H1 (cell line): ENCODE results near the gene SLC8A1. TPM values are rescaled to one million over a fixed set of nuclear protein-coding genes. Genes with fewer than 3 reads are reported as not detected.

Experiments
- CTCF ChIA-PET: fragments of 300-600 bp; sonication (Branson Sonifier 250); formaldehyde crosslinking; loops from one replicate; lab custom pipeline; 2021; ENCODE audit not compliant: partially characterized antibody; lab: Charles Lee
- POLR2A ChIA-PET: fragments of 300-600 bp; sonication (Branson Sonifier 250); formaldehyde crosslinking; loops from one replicate; lab custom pipeline; 2021; ENCODE audit warnings: inconsistent platforms; ENCODE audit not compliant: partially characterized antibody; lab: Charles Lee
- DNase-seq, 2 experiments: peaks; one replicate each; pipeline versions ENCODE4 v3.0.0 to v3.0.0-alpha.2; 2010 to 2022; ENCODE audit warnings: low spot score in 2 of 2, low read depth in 1 of 2, mixed read lengths in 1 of 2
- FAIRE-seq: peaks from 2 replicates; lab custom pipeline; 2011; peaks lifted over from hg19 to GRCh38; lab: Jason Lieb, UNC
- H2AFZ ChIP-seq: 2 replicates; pipeline ENCODE4 v1.8.1; 2012; ENCODE audit warnings: low read length, inconsistent platforms
- H2AK5ac ChIP-seq: 2 replicates; pipeline ENCODE4 v1.6.1; 2013; ENCODE audit warnings: low read depth, low read length
- H2BK120ac ChIP-seq: replicated peaks from 2 replicates; pipeline ENCODE3; 2013; ENCODE audit warnings: low read depth, low read length, inconsistent platforms
- H2BK12ac ChIP-seq: 2 replicates; pipeline ENCODE4 v1.6.1; 2013; ENCODE audit warnings: low read depth, low read length
- H2BK15ac ChIP-seq: 2 replicates; pipeline ENCODE4 v1.6.1; 2013; ENCODE audit warnings: low read length
- H2BK20ac ChIP-seq: 2 replicates; pipeline ENCODE4 v1.6.1; 2013; ENCODE audit warnings: low read length
- H2BK5ac ChIP-seq: 2 replicates; pipeline ENCODE4 v1.6.1; 2013; ENCODE audit warnings: low read depth, low read length
- H3K14ac ChIP-seq: 2 replicates; pipeline ENCODE4 v1.6.1; 2013; ENCODE audit warnings: inconsistent platforms; ENCODE audit not compliant: insufficient read length
- H3K18ac ChIP-seq: 2 replicates; pipeline ENCODE4 v1.6.1; 2013; ENCODE audit warnings: low read length; ENCODE audit errors: extremely low read depth
- H3K23ac ChIP-seq: 2 replicates; pipeline ENCODE4 v1.6.1; 2013; ENCODE audit warnings: inconsistent platforms; ENCODE audit not compliant: insufficient read length
- H3K23me2 ChIP-seq: 2 replicates; pipeline ENCODE4 v1.6.1; 2013; ENCODE audit warnings: low read depth, low read length
- H3K27ac ChIP-seq: 2 replicates; pipeline ENCODE4 v1.6.1; 2011; ENCODE audit warnings: low read depth, low read length, inconsistent platforms
- H3K27me3 ChIP-seq, 4 experiments: replicated peaks in 1 of 4; 1 replicate in 1 of 4; 2 replicates in 3 of 4; pipeline versions ENCODE4 v1.6.1 to v1.8.1; 2011 to 2013; ENCODE audit warnings: low read length in 3 of 4, mild to moderate bottlenecking in 3 of 4, inconsistent platforms in 2 of 4, mixed read lengths in 2 of 4, moderate library complexity in 1 of 4; ENCODE audit not compliant: control insufficient read depth in 3 of 4, insufficient read depth in 3 of 4; ENCODE audit errors: extremely low read depth in 1 of 4
- H3K36me3 ChIP-seq, 4 experiments: 2 replicates each; pipeline versions ENCODE4 v1.6.1 to v1.8.1; 2011 to 2013; ENCODE audit warnings: mild to moderate bottlenecking in 4 of 4, low read length in 3 of 4, moderate library complexity in 2 of 4, control low read depth in 1 of 4, inconsistent platforms in 1 of 4; ENCODE audit not compliant: insufficient read depth in 4 of 4, control insufficient read depth in 2 of 4
- H3K4ac ChIP-seq: replicated peaks from 2 replicates; pipeline ENCODE3; 2013; ENCODE audit warnings: low read length, low read depth, mixed read lengths, inconsistent platforms; ENCODE audit not compliant: insufficient read length
- H3K4me1 ChIP-seq, 4 experiments: replicated peaks in 1 of 4; 1 replicate in 1 of 4; 2 replicates in 3 of 4; pipeline versions ENCODE4 v1.6.1 to v1.8.1; 2011 to 2013; ENCODE audit warnings: low read length in 3 of 4, inconsistent platforms in 2 of 4, mixed read lengths in 1 of 4; ENCODE audit not compliant: insufficient read depth in 4 of 4, control insufficient read depth in 3 of 4
- H3K4me2 ChIP-seq, 2 experiments: 2 replicates each; pipeline versions ENCODE4 v1.6.1 to v1.8.1; 2011 to 2013; ENCODE audit warnings: low read depth in 2 of 2, low read length in 2 of 2, control low read depth in 1 of 2, inconsistent platforms in 1 of 2, mild to moderate bottlenecking in 1 of 2; ENCODE audit not compliant: insufficient read depth in 1 of 2
- H3K4me3 ChIP-seq, 4 experiments: fragments of 200-600, 300-600 bp in 1 of 4; sonication (generic), shearing (Covaris generic), sonication (Bioruptor Twin) in 1 of 4; 2 replicates each; pipeline versions ENCODE4 v1.5.1 to v1.8.1; 2011 to 2016; ENCODE audit warnings: low read length in 4 of 4, low read depth in 3 of 4, control low read depth in 2 of 4, inconsistent platforms in 2 of 4, mild to moderate bottlenecking in 2 of 4, mixed read lengths in 1 of 4, moderate library complexity in 1 of 4; ENCODE audit not compliant: insufficient read depth in 2 of 4; ENCODE audit errors: extremely low read depth in 1 of 4
- H3K56ac ChIP-seq: replicated peaks from 2 replicates; pipeline ENCODE3; 2013; ENCODE audit warnings: low read depth, mild to moderate bottlenecking, mixed read lengths, low read length, inconsistent platforms; ENCODE audit not compliant: insufficient read length
- H3K79me1 ChIP-seq: 2 replicates; pipeline ENCODE4 v1.6.1; 2013; ENCODE audit warnings: low read depth, low read length, control low read depth
- H3K79me2 ChIP-seq, 2 experiments: 2 replicates each; pipeline versions ENCODE4 v1.6.1 to v1.8.1; 2012 to 2013; ENCODE audit warnings: low read length in 2 of 2, mild to moderate bottlenecking in 2 of 2, inconsistent platforms in 1 of 2; ENCODE audit not compliant: insufficient read depth in 2 of 2, control insufficient read depth in 1 of 2
- H3K9ac ChIP-seq, 4 experiments: replicated peaks in 1 of 4; 1 replicate in 1 of 4; 2 replicates in 3 of 4; pipeline versions ENCODE4 v1.6.1 to v1.8.1; 2011 to 2013; ENCODE audit warnings: low read depth in 3 of 4, low read length in 3 of 4, control low read depth in 2 of 4, mild to moderate bottlenecking in 2 of 4, moderate library complexity in 2 of 4, inconsistent platforms in 1 of 4; ENCODE audit errors: extremely low read depth in 1 of 4
- H3K9me3 ChIP-seq, 2 experiments: 2 replicates each; pipeline versions ENCODE4 v1.6.1 to v1.8.1; 2012 to 2013; ENCODE audit warnings: mild to moderate bottlenecking in 2 of 2, moderate library complexity in 2 of 2, control low read depth in 1 of 2, inconsistent platforms in 1 of 2, low read depth in 1 of 2, low read length in 1 of 2, mixed read lengths in 1 of 2; ENCODE audit not compliant: insufficient read depth in 2 of 2
- H4K20me1 ChIP-seq, 2 experiments: replicated peaks in 1 of 2; 2 replicates each; pipeline versions ENCODE3 to v1.8.1; 2011 to 2013; ENCODE audit warnings: inconsistent platforms in 2 of 2, low read length in 2 of 2, mild to moderate bottlenecking in 1 of 2; ENCODE audit not compliant: insufficient read depth in 2 of 2, control insufficient read depth in 1 of 2
- H4K5ac ChIP-seq: 2 replicates; pipeline ENCODE4 v1.6.1; 2013; ENCODE audit warnings: low read length, low read depth, mixed read lengths, inconsistent platforms; ENCODE audit not compliant: insufficient read length
- H4K8ac ChIP-seq: 2 replicates; pipeline ENCODE4 v1.8.0; 2013; ENCODE audit warnings: mild to moderate bottlenecking, moderate library complexity, low read length, inconsistent platforms; ENCODE audit not compliant: insufficient read depth; ENCODE audit errors: extremely low read depth
- H4K91ac ChIP-seq: replicated peaks from 2 replicates; pipeline ENCODE3; 2013; ENCODE audit warnings: low read length, mixed read lengths, inconsistent platforms; ENCODE audit not compliant: insufficient read length
- EGR1 ChIP-seq: IDR thresholded peaks from 2 replicates; pipeline ENCODE4 v1.6.1; 2011; ENCODE audit warnings: low read depth, low read length, borderline replicate concordance
- EZH2 ChIP-seq: fragments of 200-600 bp; sonication (generic); IDR thresholded peaks from 2 replicates; pipeline ENCODE4 v1.7.1; 2012; ENCODE audit warnings: low read depth, mild to moderate bottlenecking, moderate library complexity, low read length, inconsistent platforms; ENCODE audit not compliant: severe bottlenecking
- MAX ChIP-seq: IDR thresholded peaks from 2 replicates; pipeline ENCODE4 v1.6.1; 2012; ENCODE audit warnings: inconsistent platforms
- RNF2 ChIP-seq: fragments of 200-900, 300-1000 bp; sonication (generic); IDR thresholded peaks from 2 replicates; pipeline ENCODE4 v1.7.1; 2016; ENCODE audit warnings: borderline replicate concordance, low read depth, mild to moderate bottlenecking, antibody characterized with exemption, low read length; ENCODE audit not compliant: poor library complexity, severe bottlenecking; ENCODE audit errors: missing control alignments
- WGBS, 2 experiments: shearing (Covaris generic) in 1 of 2; methylation state at CpG; one replicate each; pipeline versions ENCODE4 v1.1.6 to v1.1.7; 2013 to 2015; ENCODE audit warnings: low lambda C conversion rate in 2 of 2, mixed read lengths in 2 of 2, inconsistent platforms in 1 of 2, low coverage in 1 of 2, missing lambda C conversion rate in 1 of 2; ENCODE audit not compliant: insufficient replicate concordance in 2 of 2, insufficient coverage in 1 of 2, insufficient read length in 1 of 2; ENCODE audit errors: extremely low coverage in 1 of 2, missing lambda C conversion rate in 1 of 2; 5-methylcytosine and 5-hydroxymethylcytosine counted together
- polyA plus RNA-seq, 7 experiments: library from polyadenylated mRNA; depleted of rRNA in 3 of 7; stranded (reverse) in 5 of 7; unstranded in 2 of 7; fragments of >200 nt in 5 of 7; fragments of 200-250 nt in 2 of 7; gene quantifications; 1 replicate in 5 of 7; 2 replicates in 1 of 7; 4 replicates in 1 of 7; pipeline versions ENCODE4 v1.2.1 to v1.2.3, GENCODE V29; 2011 to 2013; ENCODE audit warnings: missing spikeins in 2 of 7, mixed read lengths in 2 of 7
- total RNA-seq: library from RNA; stranded (reverse); fragmentation: NEBNext Ultra II Directional; extraction: Animal tissue kit (Norgen Biotek cat#: 25700); gene quantifications from 2 replicates; pipeline ENCODE4 v1.2.1, GENCODE V29; 2021

Gene SLC8A1
- total and polyA plus RNA-seq, 2 of the 8 experiments (the other 6 are each of a cell fraction or from before 2014, with no cell fraction given): 0.68 to 3.6 TPM

GRCh38 chr2:40097691-40098385 is 354.1 kb downstream of the SLC8A1 start:
- Histone ChIP-seq H2BK12ac (no peak overlapping the region), H3K27me3 (no peaks in the 10 kb centered on the region), H2BK20ac (no peak overlapping the region), H4K5ac (no peak overlapping the region), H2BK15ac (no peak overlapping the region), H3K4me3 (no peak overlapping the region), H3K14ac (no peak overlapping the region), H3K4ac (no peak overlapping the region), H2AFZ (no peak overlapping the region), H3K56ac (no peak overlapping the region), H3K9ac (no peak overlapping the region), H3K79me1 (no peaks in the 10 kb centered on the region), H3K4me2 (no peak overlapping the region), H2AK5ac (no peak overlapping the region), H3K4me1 (peaks cover 0 to 4% (median under 1%) of the 10 kb centered on the region in 4 experiments; a peak in 2 of 7 replicates), H3K23ac (no peak overlapping the region), H3K9me3 (no peaks in the 10 kb centered on the region), H3K18ac (no peak overlapping the region), H3K36me3 (no peaks in the 10 kb centered on the region), H4K91ac (no peak overlapping the region), H3K27ac (no peak overlapping the region), H2BK5ac (no peak overlapping the region), H3K79me2 (no peaks in the 10 kb centered on the region), H3K23me2 (no peaks in the 10 kb centered on the region), H4K20me1 (no peaks in the 10 kb centered on the region), H4K8ac (no peak overlapping the region), H2BK120ac (no peak overlapping the region)
- TF ChIP-seq RNF2 (no peak), EZH2 (no peak), MAX (no peak), EGR1 (no peak)
- FAIRE-seq (no peak), DNase-seq (no peak)
- WGBS, 2 experiments: 94% methylated on average over 2 of the region's 2 CpGs; no CpG with 5 or more reads in 1 of the 2 experiments
- CTCF ChIA-PET: no interaction called here
- POLR2A ChIA-PET: no interaction called here
